ENCODE measurements around the gene RAP1GAP. TPM values are rescaled to one million over a fixed set of nuclear protein-coding genes. Genes with fewer than 3 reads are reported as not detected.

RAP1GAP gene
- total RNA-seq, 4 donors from 2014 or later: 14.1 to 37.4 (median 28.8) TPM

GRCh38 chr1:21590126-21590880, 78.9 kb downstream of the RAP1GAP start:
- H3K9me3 ChIP-seq: no peaks in the 10 kb centered on the region
- peaks cover 22% of the 10 kb centered on the region for H3K27me3 ChIP-seq
- 21% methylated on average over 18 of the region's 23 CpGs; no CpG with 5 or more reads in 1 of the 2 donors for WGBS, 2 donors (ENCODE audit: low coverage in 1 of 2)
- H3K36me3 ChIP-seq: no peaks in the 10 kb centered on the region
- H3K4me3 ChIP-seq: no peak overlapping the region
- peaks cover 0 to 18% (median 3%) of the 10 kb centered on the region in 4 donors for H3K4me1 ChIP-seq
- H3K27ac ChIP-seq: no peak overlapping the region
- in situ Hi-C loops (cut with MboI; ENCODE audit: low pct_ligation_motif_present in 1 of 4, low pct_unique_long_range_greater_than_20kb in 1 of 4, low sequenced_read_pairs in 3 of 4) (no loop called here), intact Hi-C loops (cut with DNase I; ENCODE audit: low total_unique reads) (no loop called here)
- TF ChIP-seq EP300 (IDR thresholded peaks at IDR 0.05; ENCODE audit: low read depth) (no peak), POLR2A (IDR thresholded peaks at IDR 0.05) (no peak)
- no peak for DNase-seq

- no peaks in the 10 kb centered on the region for H3K36me3 ChIP-seq
- intact Hi-C loops (cut with DNase I; ENCODE audit: low total_unique reads) (no loop called here), in situ Hi-C loops (cut with MboI; ENCODE audit: low pct_ligation_motif_present in 1 of 4, low pct_unique_long_range_greater_than_20kb in 1 of 4, low sequenced_read_pairs in 3 of 4) (no loop called here)
- TF ChIP-seq EP300 (IDR thresholded peaks at IDR 0.05; ENCODE audit: low read depth) (no peak), POLR2A (IDR thresholded peaks at IDR 0.05) (no peak), POLR2AphosphoS5 (IDR thresholded peaks at IDR 0.05) (no peak), CTCF (IDR thresholded peaks at IDR 0.05) (no peak)
- H3K27me3 ChIP-seq: peaks cover 22% of the 10 kb centered on the region
- peaks cover 0 to 18% (median 3%) of the 10 kb centered on the region in 4 donors for H3K4me1 ChIP-seq
- no peak overlapping the region for H3K4me3 ChIP-seq
- H3K9me3 ChIP-seq: no peaks in the 10 kb centered on the region
- no peak for DNase-seq
- no peak overlapping the region for H3K27ac ChIP-seq
- WGBS, 2 donors (ENCODE audit: low coverage in 1 of 2): 72 to 79% methylated on average over 3 to 4 of the region's 5 CpGs
Measured at GRCh38 chr1:21589618-21590017, 79.5 kb downstream of the RAP1GAP start.

- WGBS, 2 donors (ENCODE audit: low coverage in 1 of 2): 89% methylated on average over 5 of the region's 5 CpGs; no CpG with 5 or more reads in 1 of the 2 donors
- Histone ChIP-seq H3K4me3 (no peak overlapping the region), H3K4me1 (peaks cover 0 to 18% (median 3%) of the 10 kb centered on the region in 4 donors), H3K36me3 (no peaks in the 10 kb centered on the region), H3K27me3 (peaks cover 22% of the 10 kb centered on the region), H3K27ac (no peak overlapping the region), H3K9me3 (no peaks in the 10 kb centered on the region)
- in situ Hi-C loops (cut with MboI; ENCODE audit: low pct_ligation_motif_present in 1 of 4, low pct_unique_long_range_greater_than_20kb in 1 of 4, low sequenced_read_pairs in 3 of 4): no loop called here
- TF ChIP-seq POLR2A (IDR thresholded peaks at IDR 0.05): no peak
- no peak for TF ChIP-seq EP300 (IDR thresholded peaks at IDR 0.05; ENCODE audit: low read depth)
- TF ChIP-seq POLR2AphosphoS5 (IDR thresholded peaks at IDR 0.05): no peak
- no peak for TF ChIP-seq CTCF (IDR thresholded peaks at IDR 0.05)
- DNase-seq: no peak
- intact Hi-C loops (cut with DNase I; ENCODE audit: low total_unique reads): no loop called here
Measured at GRCh38 chr1:21587602-21587953, 81.6 kb downstream of the RAP1GAP start.

GRCh38 chr1:21586846-21587601, 82.1 kb downstream of the RAP1GAP start:
- in situ Hi-C loops (cut with MboI; ENCODE audit: low pct_ligation_motif_present in 1 of 4, low pct_unique_long_range_greater_than_20kb in 1 of 4, low sequenced_read_pairs in 3 of 4) (no loop called here), intact Hi-C loops (cut with DNase I; ENCODE audit: low total_unique reads) (no loop called here)
- Histone ChIP-seq H3K4me1 (peaks cover 0 to 18% (median 3%) of the 10 kb centered on the region in 4 donors), H3K36me3 (no peaks in the 10 kb centered on the region), H3K9me3 (no peaks in the 10 kb centered on the region), H3K27ac (no peak overlapping the region), H3K4me3 (no peak overlapping the region), H3K27me3 (peaks cover 22% of the 10 kb centered on the region)
- TF ChIP-seq CTCF (IDR thresholded peaks at IDR 0.05): no peak
- no peak for TF ChIP-seq POLR2AphosphoS5 (IDR thresholded peaks at IDR 0.05)
- TF ChIP-seq EP300 (IDR thresholded peaks at IDR 0.05; ENCODE audit: low read depth): no peak
- TF ChIP-seq POLR2A (IDR thresholded peaks at IDR 0.05): no peak
- peak; percentile 25 for DNase-seq
- 32% methylated on average over 24 of the region's 24 CpGs; no CpG with 5 or more reads in 1 of the 2 donors for WGBS, 2 donors (ENCODE audit: low coverage in 1 of 2)

All from transverse colon (tissue), 4 donors.